ENCODE results near the gene MRPS23. TPM values are rescaled to one million over a fixed set of nuclear protein-coding genes. Genes with fewer than 3 reads are reported as not detected.

Gene MRPS23
- total RNA-seq, 3 donors from 2014 or later = 15.1 to 27.2 (median 24.0) TPM

DNA sequence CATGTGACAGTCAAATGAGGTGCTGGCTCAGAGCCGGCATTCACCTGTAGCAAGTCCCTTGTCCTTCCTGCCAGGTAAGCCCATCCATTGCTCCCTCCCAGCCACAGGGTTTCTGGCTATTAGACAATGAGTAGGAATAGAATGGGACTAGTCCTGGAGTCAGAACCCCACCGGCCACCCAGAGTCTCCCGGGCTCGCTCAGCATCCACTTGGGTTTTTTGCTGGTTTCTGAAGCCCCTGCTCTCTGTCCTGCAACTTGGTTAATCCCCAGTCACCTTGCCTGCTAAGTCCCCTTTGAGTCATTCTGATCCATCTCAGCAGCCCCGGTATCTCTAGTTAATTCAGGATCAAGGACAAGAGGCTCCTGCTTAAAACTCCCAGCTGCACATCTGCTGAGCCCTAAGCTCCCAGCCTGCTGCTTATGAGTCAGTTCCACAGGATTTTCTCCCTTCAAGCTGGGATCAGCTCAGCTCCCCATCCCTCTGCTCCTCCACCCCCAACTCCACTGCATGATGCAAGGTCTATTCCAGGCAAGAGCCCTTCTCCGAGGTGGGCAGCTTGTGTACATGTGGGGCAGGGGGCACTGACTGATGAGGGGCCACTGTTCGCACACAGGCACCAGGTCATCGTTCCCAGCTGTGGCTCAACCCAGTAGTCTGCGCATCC, 19.9 kb upstream of the MRPS23 start:
- intact Hi-C loops (cut with DNase I, micrococcal nuclease) = no loop called here
- no peaks in the 10 kb centered on the region for H3K36me3 ChIP-seq (ENCODE audit: low read depth)

DNA sequence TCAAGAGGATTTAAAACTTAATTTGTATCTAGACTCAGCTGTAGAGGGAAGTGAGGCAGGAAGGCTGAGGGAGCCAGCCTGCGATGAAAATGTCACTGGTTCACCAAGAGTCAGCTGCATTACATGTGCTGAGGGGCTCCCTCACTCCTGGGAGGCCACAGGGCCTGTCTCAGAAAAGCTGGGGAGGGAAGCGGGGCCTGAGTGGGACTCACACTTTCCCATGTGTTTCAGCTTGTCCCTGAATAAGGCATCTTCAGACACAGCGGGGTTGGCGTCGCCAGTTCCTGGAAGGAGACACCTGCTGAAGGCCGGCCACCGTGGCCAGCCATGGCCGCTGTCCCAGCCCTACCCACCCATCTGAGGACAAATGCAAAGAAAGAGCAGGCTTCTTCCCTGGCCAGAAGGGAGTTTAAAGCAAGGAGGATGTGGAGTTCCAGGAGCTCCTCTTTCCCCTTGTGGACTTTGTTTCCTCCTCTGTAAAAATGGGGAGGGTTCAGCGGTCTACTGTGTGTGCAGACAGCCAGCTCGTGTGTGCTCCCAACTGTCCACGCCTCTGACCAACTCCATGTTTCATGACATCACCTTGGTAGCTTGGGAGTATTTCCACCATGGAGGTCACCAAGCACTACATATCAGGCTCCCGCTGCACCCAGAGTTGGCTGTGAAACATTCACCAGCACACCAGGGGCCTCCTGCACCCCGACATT, 19.2 kb upstream of the MRPS23 start:
- Histone ChIP-seq H3K36me3 (ENCODE audit: low read depth) (no peaks in the 10 kb centered on the region), H3K4me1 (ENCODE audit: low read depth) (peaks cover 14% of the 10 kb centered on the region), H3K4me3 (no peak overlapping the region), H3K9me3 (no peaks in the 10 kb centered on the region)
- ATAC-seq (peak; percentile 7), DNase-seq (no peak)
- intact Hi-C loops (cut with DNase I, micrococcal nuclease) = no loop called here
- TF ChIP-seq, protein P1, sequence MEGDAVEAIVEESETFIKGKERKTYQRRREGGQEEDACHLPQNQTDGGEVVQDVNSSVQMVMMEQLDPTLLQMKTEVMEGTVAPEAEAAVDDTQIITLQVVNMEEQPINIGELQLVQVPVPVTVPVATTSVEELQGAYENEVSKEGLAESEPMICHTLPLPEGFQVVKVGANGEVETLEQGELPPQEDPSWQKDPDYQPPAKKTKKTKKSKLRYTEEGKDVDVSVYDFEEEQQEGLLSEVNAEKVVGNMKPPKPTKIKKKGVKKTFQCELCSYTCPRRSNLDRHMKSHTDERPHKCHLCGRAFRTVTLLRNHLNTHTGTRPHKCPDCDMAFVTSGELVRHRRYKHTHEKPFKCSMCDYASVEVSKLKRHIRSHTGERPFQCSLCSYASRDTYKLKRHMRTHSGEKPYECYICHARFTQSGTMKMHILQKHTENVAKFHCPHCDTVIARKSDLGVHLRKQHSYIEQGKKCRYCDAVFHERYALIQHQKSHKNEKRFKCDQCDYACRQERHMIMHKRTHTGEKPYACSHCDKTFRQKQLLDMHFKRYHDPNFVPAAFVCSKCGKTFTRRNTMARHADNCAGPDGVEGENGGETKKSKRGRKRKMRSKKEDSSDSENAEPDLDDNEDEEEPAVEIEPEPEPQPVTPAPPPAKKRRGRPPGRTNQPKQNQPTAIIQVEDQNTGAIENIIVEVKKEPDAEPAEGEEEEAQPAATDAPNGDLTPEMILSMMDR (IDR thresholded peaks at IDR 0.05) = no peak

More for the DNA sequence above, 19.9 kb upstream of the MRPS23 start:
- peaks cover 18% of the 10 kb centered on the region for H3K4me1 ChIP-seq (ENCODE audit: low read depth)
- no peaks in the 10 kb centered on the region for H3K9me3 ChIP-seq
- H3K4me3 ChIP-seq = no peak overlapping the region
- TF ChIP-seq, protein P1 (IDR thresholded peaks at IDR 0.05) = no peak
- DNase-seq = no peak
- ATAC-seq = no peak

DNA sequence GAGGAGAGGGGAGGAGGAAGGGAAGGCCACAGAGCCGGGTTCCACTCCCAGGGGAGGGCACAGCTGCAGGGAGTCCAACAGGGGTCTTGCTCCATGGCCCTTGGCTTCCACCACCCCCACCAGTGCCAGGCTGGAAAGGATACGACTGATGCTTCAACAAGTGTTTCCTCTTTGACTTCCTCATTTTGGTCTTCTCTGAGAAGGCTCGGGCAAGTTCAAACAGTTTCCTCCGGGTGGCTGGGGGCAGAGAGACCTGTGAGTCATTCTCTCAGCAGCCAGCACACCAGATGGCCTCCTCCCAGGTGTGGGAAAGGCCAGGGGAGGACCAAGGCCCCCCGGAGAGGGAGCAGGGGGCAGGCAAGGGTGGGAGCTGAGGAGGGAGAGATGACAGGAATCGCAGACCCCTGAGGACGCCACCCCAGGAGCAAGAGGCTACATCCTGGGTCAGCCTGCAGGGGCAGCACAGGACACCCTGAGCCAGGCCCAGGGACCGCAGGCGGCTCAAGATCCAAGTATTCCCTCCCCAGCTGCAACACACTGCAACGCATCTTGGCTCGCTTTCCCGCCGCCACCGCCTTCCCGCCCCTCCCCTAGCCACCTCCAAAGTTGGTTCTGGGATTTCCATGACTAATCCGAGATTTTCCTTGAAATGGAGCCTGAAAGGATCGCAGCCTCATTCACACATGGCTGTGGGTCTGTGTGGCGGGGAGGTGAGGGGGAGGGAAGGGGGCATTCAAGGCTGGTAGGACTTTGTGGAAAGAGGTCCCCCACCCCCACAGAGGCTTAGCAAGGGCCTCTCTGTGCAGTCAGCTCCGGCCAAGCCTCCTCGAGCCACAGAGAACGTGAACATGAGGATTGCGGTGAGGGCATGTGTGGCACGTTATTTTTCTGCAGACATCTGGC, 18.4 kb upstream of the MRPS23 start:
- TF ChIP-seq, protein P1 (IDR thresholded peaks at IDR 0.05) = no peak
- H3K4me1 ChIP-seq (ENCODE audit: low read depth) = peaks cover 9% of the 10 kb centered on the region
- DNase-seq = peak; percentile 35 to 74 (median 65)
- no peaks in the 10 kb centered on the region for H3K9me3 ChIP-seq
- H3K36me3 ChIP-seq (ENCODE audit: low read depth) = no peaks in the 10 kb centered on the region
- intact Hi-C loops (cut with DNase I, micrococcal nuclease) = no loop called here
- no peak overlapping the region for H3K4me3 ChIP-seq
- ATAC-seq = peak; percentile 78

DNA sequence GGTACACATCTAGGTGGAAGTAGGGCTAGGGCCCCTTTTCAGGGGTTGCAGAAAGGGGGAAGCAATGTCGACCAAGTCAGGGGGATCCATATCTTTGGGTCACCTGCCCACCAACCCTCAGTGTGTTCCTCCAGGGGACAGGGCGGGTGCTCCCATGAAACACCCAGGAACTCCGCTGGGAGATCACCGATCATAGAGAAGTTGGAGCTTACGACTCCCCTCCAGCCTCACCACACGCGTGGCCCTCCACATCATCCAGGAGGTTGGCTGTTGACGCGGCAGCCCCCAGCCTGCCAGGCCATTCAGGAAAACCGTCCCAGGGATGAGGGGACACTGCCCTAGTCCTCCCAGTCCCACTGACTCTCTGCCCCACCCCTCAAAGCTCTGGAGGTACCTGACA, 17.3 kb upstream of the MRPS23 start:
- Histone ChIP-seq H3K9me3 (no peaks in the 10 kb centered on the region), H3K4me1 (ENCODE audit: low read depth) (peaks cover 13% of the 10 kb centered on the region), H3K4me3 (no peak overlapping the region), H3K36me3 (ENCODE audit: low read depth) (no peaks in the 10 kb centered on the region)
- intact Hi-C loops (cut with DNase I, micrococcal nuclease) = no loop called here
- ATAC-seq (no peak), DNase-seq (no peak)
- TF ChIP-seq, protein P1 (IDR thresholded peaks at IDR 0.05) = no peak

DNA sequence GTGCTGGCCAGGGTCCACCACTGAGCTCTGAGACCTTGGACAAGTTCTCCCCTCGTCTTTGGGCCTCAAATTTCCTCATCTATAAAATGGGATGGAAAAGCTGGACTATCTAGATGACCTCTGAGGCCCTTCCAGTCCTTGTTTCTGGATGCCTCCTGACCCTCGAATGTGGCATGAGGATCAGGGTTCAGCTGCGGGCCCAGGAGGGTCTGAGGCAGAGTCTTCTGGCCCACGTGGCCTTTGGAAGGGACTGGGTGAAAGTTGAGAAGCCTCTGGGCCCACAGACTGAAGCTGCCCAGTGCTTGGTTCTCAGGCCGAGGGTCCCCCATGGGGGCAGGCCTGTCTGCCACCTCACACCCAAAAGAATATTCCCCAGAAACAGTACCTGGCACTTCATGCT, 16.9 kb upstream of the MRPS23 start:
- intact Hi-C loops (cut with DNase I, micrococcal nuclease) = no loop called here
- Histone ChIP-seq H3K9me3 (no peaks in the 10 kb centered on the region), H3K4me1 (ENCODE audit: low read depth) (peaks cover 13% of the 10 kb centered on the region), H3K36me3 (ENCODE audit: low read depth) (no peaks in the 10 kb centered on the region), H3K4me3 (no peak overlapping the region)
- TF ChIP-seq, protein P1 (IDR thresholded peaks at IDR 0.05) = no peak
- ATAC-seq = no peak
- no peak for DNase-seq
